OCI-M2 (cell line): Measurements from ENCODE around the gene DLG2.
"Not testable (repeated sequence)": the region's sequence is repeated elsewhere in the genome, so short reads cannot be mapped to it uniquely, and the experiment has no call there.

Experiments
- DNase-seq: peaks from one replicate; lab custom pipeline; 2025; ENCODE audit not compliant: unreplicated experiment; lab: John Stamatoyannopoulos, UW

DLG2 gene

GRCh38 chr11:85238038-85238437 lies 389.1 kb downstream of the DLG2 start:
- DNase-seq = not testable (repeated sequence)

- no peak for DNase-seq
These were observed 390.9 kb downstream of the DLG2 start for GRCh38 chr11:85236211-85236610.

- DNase-seq = no peak
These were observed 394.6 kb downstream of the DLG2 start for GRCh38 chr11:85232559-85232958.

- no peak for DNase-seq
These were observed 395.6 kb downstream of the DLG2 start for GRCh38 chr11:85231588-85231987.

- not testable (repeated sequence) for DNase-seq
These were observed 397.4 kb downstream of the DLG2 start for GRCh38 chr11:85229723-85230122.

GRCh38 chr11:85196968-85197367 lies 430.2 kb downstream of the DLG2 start:
- DNase-seq = no peak

- DNase-seq = no peak
These were observed 431.2 kb downstream of the DLG2 start for GRCh38 chr11:85195934-85196333.

- DNase-seq = no peak
These were observed 439.2 kb downstream of the DLG2 start for GRCh38 chr11:85187992-85188391.

GRCh38 chr11:85184721-85185120 lies 442.4 kb downstream of the DLG2 start:
- DNase-seq = no peak

GRCh38 chr11:85182441-85183387 lies 444.4 kb downstream of the DLG2 start:
- no peak for DNase-seq

GRCh38 chr11:85180528-85180927 lies 446.6 kb downstream of the DLG2 start:
- DNase-seq = no peak

- no peak for DNase-seq
These were observed 455.4 kb downstream of the DLG2 start for GRCh38 chr11:85171648-85172257.

GRCh38 chr11:85170184-85170583 lies 457.0 kb downstream of the DLG2 start:
- no peak for DNase-seq

GRCh38 chr11:85167471-85167870 lies 459.7 kb downstream of the DLG2 start:
- DNase-seq = no peak

- DNase-seq = no peak
These were observed 460.1 kb downstream of the DLG2 start for GRCh38 chr11:85167038-85167437.

GRCh38 chr11:85165819-85166218 lies 461.3 kb downstream of the DLG2 start:
- DNase-seq = no peak

GRCh38 chr11:85164743-85165142 lies 462.4 kb downstream of the DLG2 start:
- DNase-seq = no peak

GRCh38 chr11:85154294-85154693 lies 472.9 kb downstream of the DLG2 start:
- no peak for DNase-seq

GRCh38 chr11:85137597-85137996 lies 489.5 kb downstream of the DLG2 start:
- no peak for DNase-seq

- no peak for DNase-seq
These were observed 493.5 kb downstream of the DLG2 start for GRCh38 chr11:85133636-85134035.

GRCh38 chr11:85132851-85133585 lies 494.1 kb downstream of the DLG2 start:
- DNase-seq = no peak

- no peak for DNase-seq
These were observed 499.8 kb downstream of the DLG2 start for GRCh38 chr11:85127349-85127748.
